ENCODE data around the gene C1orf21.

Gene C1orf21

GRCh38 chr1:184387069-184387475 lies 243 bp downstream of the C1orf21 start:
- no peak for DNase-seq (ENCODE audit: low read depth in 3 of 3)

- no peak for DNase-seq (ENCODE audit: low read depth in 3 of 3)
Observed at GRCh38 chr1:184387476-184388318, 868 bp downstream of the C1orf21 start.

GRCh38 chr1:184388319-184388889 lies 1.6 kb downstream of the C1orf21 start:
- DNase-seq (ENCODE audit: low read depth in 3 of 3), result no peak

- no peak for DNase-seq (ENCODE audit: low read depth in 3 of 3)
Observed at GRCh38 chr1:184388971-184389370, 2.1 kb downstream of the C1orf21 start.

- DNase-seq (ENCODE audit: low read depth in 3 of 3), result no peak
Observed at GRCh38 chr1:184389446-184389845, 2.6 kb downstream of the C1orf21 start.

- DNase-seq (ENCODE audit: low read depth in 3 of 3), result no peak
Observed at GRCh38 chr1:184390889-184391288, 4.1 kb downstream of the C1orf21 start.

- no peak for DNase-seq (ENCODE audit: low read depth in 3 of 3)
Observed at GRCh38 chr1:184392067-184392466, 5.2 kb downstream of the C1orf21 start.

GRCh38 chr1:184392779-184393522 lies 6.1 kb downstream of the C1orf21 start:
- no peak for DNase-seq (ENCODE audit: low read depth in 3 of 3)

- DNase-seq (ENCODE audit: low read depth in 3 of 3), result no peak
Observed at GRCh38 chr1:184393962-184394361, 7.1 kb downstream of the C1orf21 start.

GRCh38 chr1:184395370-184395769 lies 8.5 kb downstream of the C1orf21 start:
- DNase-seq (ENCODE audit: low read depth in 3 of 3), result no peak

- no peak for DNase-seq (ENCODE audit: low read depth in 3 of 3)
Observed at GRCh38 chr1:184395937-184396480, 9.2 kb downstream of the C1orf21 start.

GRCh38 chr1:184399192-184399847 lies 12.5 kb downstream of the C1orf21 start:
- no peak for DNase-seq (ENCODE audit: low read depth in 3 of 3)

GRCh38 chr1:184403961-184404726 lies 17.3 kb downstream of the C1orf21 start:
- DNase-seq (ENCODE audit: low read depth in 3 of 3), result no peak

- DNase-seq (ENCODE audit: low read depth in 3 of 3), result no peak
Observed at GRCh38 chr1:184404727-184405027, 17.8 kb downstream of the C1orf21 start.

GRCh38 chr1:184405094-184405800 lies 18.4 kb downstream of the C1orf21 start:
- DNase-seq (ENCODE audit: low read depth in 3 of 3), result no peak

- no peak for DNase-seq (ENCODE audit: low read depth in 3 of 3)
Observed at GRCh38 chr1:184405801-184406142, 18.9 kb downstream of the C1orf21 start.

GRCh38 chr1:184406479-184406878 lies 19.6 kb downstream of the C1orf21 start:
- no peak for DNase-seq (ENCODE audit: low read depth in 3 of 3)

- no peak for DNase-seq (ENCODE audit: low read depth in 3 of 3)
Observed at GRCh38 chr1:184407816-184408510, 21.1 kb downstream of the C1orf21 start.

- no peak for DNase-seq (ENCODE audit: low read depth in 3 of 3)
Observed at GRCh38 chr1:184408580-184408979, 21.8 kb downstream of the C1orf21 start.

- DNase-seq (ENCODE audit: low read depth in 3 of 3), result no peak
Observed at GRCh38 chr1:184409011-184409410, 22.2 kb downstream of the C1orf21 start.

Measured in stimulated activated CD4-positive, alpha-beta T cell treated with anti-CD3 and anti-CD28 coated beads, TNF-alpha, amount 100 ng/mL, for 48 hours (primary cell).